ENCODE data around the gene VPS13A.

DNA sequence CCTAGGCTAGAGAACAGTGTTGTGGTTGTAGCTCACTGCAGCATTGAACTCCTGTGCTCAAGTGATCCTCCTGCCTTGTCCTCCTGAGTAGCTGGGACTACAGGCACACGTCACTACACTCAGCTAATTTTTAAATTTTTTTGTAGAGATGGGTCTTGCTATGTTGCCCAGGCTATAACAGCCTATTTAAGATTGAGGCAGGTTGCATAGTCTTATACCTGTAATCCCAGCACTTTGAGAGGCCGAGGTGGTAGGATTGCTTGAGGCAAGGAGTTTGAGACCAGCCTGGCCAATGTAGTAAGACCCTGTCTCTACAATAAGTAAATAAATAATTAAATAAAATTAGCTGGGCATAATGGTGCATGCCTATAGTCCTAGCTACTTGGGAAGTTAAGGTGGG lies 79.9 kb downstream of the VPS13A start:
- TF ChIP-seq CTCF (IDR thresholded peaks at IDR 0.05) (no peak), POLR2A (IDR thresholded peaks at IDR 0.05) (no peak)

Data from adrenal gland (tissue), 5 donors.